CD4-positive, alpha-beta T cell treated with Interleukin-1 beta for 1 hour (primary cell): ENCODE results near the gene CASZ1.

Source experiments
- DNase-seq, 2 donors: peaks; one replicate each; pipeline ENCODE4 v3.0.0-alpha.2; 2020 to 2022

CASZ1 gene

DNA sequence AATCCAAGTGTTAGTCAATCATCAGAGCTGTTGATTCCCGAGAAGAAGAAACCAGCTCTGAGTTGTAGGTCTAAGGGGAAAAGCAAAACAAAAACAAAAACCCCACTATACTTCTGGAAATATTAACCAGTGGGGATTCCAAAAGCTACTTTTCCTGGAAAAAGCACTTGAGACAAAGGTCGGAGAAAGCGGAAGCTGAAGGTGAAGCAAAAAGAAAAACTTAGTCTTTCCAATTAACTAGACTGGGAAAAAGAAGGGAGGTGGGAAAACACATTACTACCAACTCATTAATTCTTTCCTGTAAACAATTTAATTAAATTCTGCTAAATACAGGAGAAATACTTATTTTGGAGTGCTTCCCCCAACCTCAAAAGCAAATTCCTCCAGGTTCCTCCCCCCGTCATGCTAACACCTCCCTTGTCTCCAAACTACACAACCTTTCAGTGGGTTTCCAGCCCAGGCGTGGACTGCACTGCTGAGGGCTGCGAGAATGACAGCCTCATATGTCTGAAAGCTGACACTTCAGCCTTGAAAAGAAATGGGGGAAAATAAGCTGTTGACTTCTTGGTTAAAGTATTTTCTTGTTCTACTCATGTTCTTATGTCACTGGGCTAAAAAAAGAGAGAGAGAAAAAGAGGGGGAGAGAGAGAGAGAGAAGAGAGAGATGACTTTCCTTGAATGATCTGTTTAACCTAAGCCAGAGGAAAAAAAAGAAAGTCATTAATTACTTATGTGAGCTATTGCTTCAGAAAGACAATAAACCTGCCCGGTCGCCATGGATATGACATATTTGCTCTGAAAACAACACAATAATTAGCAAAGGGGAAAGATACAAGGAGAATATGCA is 5.1 kb downstream of the CASZ1 start:
- no peak for DNase-seq

DNA sequence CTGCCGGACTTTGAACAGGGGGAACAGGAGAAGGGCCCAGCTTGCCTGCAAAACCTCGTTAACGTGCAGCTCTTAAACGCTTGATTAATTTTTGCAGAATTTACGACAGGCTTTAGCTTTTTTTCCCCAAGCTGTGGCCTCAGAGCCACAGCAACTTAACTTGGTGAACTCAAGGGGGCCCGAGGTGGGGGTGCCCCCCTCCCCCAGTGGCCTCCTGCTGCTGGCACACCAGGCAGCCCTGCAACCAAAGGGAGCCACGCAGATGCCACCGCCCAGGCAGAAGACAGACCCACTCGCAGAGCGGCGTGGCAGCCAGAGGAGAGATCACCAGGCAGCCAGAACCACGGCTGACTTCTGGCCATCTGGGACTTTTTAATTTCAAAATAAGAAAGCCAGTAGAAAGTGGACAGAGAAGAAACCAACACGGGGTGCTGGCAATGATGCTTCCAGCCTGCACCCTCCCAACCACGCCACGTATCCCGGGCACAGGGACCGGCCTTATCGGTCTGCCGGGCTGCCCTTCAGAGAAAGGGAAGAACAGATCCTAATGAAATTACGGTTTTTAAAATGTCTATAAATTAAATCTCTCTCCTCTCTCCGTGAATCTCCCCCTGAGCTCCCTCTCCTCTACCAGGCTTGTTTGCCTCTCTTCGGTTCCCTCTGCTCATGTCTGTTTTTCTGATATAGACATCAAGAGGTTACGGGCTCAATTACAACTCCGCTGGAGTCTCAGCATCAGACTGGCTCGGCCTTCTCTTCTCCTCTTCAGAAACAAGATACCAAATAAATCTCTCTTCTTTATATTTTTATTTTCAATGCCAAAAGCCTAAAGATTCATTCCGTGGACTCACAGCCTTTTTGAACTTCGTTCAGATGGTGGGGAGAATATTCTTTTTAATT is 6.4 kb downstream of the CASZ1 start:
- no peak for DNase-seq

DNA sequence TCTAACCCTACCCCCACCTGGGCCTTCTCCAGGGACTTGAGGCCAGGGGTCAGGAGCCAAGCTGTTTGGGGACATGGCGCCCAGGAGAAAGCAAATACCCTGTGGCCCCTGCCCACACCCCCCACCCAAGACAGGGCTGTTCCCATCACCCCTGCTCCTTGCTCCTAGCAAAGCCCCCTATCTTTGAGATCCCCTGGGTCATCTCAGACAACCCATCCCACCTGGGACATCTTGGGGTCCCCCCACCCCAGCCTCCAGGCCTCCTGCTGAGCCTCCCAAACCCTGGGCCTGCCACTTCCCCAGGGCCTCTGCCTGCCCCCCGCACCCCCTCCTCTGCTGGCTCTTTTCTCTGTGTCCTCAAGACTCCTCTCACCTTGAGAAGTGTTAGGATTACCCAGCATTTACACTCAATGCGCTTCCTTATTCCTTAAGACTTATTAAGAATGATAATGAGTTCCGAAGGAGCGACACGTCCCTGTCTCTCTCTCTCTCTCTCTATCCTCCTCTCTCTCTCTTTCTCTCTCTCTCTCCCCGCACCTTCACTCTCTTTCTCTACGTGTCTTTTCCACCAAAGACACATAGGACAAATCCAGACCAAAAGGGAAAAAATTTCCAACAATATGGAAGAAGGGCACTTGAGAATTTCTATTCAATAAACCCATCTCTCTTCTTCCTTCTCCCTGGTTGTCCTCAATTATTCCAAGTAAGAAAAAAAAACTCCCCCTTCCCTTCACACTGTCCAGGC is 7.2 kb downstream of the CASZ1 start:
- DNase-seq = no peak

DNA sequence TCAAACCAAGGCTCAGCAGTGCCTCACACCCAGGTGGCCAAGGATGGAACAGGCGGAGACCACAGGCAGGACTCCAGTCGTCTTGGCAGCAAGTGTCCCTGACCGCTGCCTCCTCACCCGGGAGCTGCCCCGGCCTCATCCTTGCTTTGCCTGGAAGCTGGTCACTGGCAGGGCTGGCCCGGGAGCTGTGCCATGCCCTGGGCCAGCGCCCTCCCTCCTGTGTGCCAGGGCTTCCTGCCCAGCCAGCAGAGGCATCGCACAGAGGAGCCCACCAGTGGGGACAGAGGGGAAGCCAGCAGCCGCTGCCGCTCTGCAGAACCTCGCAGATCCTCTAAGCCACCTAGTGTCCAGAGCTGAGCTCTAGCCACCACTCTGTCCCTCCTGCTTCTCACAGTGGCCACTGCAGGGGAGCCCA is 7.8 kb downstream of the CASZ1 start:
- no peak for DNase-seq

DNA sequence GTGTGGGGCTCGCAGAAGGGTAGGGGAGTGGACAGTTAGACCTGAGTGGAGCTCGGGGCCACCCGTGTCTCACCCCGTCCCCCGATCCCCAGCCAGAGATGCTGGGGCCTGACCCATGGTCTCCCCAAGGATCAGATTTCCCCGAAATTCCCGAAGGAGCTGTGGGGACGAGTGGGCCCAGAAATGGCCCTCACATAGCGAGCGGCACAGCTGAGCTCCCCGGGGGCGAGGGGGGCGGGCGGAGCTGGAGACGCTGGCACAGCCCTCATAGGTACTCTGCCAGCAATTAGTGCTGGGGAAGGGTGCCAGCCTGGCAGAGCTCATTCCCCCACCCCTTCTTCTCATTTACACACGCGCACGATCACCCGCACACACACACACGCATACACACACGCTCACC is 9.2 kb downstream of the CASZ1 start:
- DNase-seq = no peak

DNA sequence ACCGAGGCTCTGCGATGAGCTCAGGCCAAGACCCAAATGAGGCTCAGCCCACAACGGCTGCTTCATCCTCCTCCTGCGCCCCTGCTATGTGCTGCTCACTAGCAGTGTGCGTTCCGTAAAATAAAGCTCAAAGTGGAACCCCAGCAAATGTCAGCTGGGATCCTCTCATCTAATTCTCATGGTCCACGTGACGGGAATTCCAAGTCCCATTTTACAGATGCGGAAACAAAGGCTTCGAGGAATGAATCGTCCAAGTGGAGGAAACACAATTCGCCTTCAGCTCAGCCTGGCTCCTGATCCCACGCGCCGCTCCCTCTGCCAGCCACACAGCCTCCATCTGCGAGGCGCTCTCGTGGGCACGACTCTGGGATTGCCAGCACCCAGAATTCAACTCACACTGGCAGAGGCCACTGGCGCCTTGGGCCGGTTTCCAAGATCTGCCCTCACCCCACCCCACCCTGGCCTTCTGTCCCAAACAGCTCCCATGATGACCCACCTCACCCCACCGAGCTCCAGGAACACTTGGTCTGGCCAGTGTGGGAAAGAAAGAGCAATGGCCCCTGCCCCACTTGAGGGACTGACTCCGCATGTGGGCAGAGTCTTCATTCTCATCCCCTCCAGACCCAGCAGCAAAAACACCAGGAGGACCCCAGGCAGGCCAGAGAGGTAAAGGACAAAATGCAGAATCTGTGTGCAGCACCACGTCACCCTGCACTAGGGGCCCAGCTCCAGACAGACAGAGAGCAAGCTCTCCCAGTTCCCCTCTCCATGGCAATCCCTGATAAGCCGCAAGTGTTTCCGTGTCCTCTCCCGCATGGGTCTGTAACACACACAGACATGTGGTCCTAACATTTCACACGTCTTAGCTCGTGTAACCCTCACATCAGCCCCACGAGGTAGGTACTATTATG is 10.5 kb downstream of the CASZ1 start:
- no peak for DNase-seq

DNA sequence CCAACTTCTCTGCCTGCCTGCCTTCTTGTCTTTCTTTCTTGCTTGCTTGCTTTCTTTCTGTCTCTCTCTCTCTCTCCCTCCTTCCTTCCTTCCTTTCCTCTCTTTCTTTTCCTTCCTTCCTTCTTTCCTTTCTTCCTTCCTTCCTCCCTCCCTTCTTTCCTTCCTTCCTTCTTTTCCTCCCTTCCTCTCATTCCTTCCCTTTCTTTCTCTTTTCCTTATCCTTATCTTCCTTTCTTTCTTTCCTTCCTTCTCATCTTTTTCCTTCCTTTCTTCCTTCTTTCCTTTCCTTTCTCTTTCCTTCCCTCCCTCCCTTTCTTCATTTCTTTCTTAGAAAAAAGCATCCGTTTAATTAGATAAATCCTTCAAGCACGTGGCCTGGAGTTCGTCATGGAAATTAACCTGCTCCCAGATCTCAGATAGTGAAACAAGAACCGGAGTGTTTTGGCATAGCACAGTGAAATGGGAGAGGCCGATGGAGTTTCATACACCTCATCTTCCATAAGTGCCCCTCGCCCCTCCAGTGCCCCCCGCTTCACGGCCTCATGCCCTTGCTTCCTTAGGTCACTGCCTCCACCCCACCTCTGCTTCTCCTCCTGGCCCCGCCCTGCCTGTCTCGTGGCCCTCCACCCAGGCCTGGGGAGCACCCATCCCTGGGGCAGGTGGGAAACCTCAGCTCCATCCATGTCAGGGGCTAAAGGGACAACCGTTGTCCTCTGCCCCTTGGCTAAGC is 11.3 kb downstream of the CASZ1 start:
- no peak for DNase-seq

DNA sequence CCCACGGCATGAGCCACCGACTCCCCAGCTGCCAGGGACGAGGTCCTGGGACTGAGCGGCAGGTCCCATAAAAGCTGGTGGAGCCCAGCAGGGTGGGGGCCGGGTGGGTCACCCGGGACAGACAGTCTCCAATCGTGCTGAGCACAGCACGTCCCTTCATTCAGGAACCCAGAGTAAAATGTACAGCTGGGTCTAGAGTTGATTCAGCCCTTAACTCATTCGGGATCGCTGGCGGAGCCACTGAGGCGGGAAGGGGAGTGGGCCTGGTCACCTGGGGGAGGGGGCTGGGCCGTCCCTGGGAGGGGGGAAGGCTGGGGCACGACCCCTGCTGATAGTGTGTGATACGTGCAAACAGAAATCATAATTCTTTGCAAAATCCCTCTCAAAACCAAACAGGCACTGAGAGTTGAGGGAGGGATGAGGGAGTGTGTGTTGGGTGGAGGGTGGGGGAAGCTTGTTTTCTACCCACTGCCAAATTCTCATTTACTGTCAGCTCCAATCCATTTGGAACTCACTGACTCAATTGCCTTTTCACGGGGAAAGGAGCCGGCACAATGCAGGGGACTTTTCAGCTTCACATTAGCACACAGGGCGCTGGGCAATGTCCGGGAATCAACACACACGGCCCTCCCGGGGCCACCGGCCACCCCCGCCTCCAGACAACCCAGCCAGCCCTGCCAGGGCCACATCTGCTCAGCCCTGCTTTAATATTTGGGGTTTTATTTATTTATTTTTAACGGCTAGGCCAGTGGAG is 13.8 kb downstream of the CASZ1 start:
- DNase-seq = no peak

DNA sequence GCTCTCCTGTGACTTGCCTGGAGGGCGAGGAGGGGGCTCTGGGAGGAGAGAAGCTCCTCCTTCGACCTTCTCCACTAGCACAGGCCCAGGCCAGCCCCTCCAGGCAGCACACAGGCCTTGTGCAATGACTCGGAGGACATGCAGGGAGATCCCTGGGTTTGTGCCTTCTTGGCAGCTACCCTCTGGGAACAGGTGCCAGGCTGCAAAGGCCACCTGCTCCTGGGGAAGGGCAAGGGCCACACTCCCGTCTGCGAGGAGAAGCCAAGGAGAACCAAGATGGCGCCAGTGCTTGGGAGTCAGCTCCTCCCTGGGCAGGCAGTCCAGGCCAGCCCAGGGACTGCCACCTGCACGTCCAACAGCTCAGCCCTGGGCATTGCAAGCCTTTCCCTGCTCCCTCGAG is 15.3 kb downstream of the CASZ1 start:
- DNase-seq = no peak

DNA sequence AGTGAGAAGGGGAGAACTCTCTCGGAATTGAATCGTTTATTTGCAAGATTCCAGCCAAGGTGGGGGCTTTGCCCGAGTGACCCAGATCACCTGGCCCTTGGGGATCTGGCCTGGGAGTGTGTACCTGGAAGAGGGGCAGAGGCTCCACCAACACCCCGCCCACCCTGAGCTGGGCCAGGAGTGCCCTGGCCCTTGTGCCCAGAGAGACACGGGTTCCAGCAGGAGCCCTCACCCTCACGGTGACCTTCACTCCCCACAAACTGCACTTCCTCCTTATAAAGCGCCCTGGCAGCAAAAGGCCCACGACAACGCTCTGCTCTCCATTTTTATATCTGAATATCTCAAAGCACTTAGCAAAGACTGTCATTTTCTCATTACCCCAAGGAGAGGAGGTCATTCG is 16.6 kb downstream of the CASZ1 start:
- no peak for DNase-seq

DNA sequence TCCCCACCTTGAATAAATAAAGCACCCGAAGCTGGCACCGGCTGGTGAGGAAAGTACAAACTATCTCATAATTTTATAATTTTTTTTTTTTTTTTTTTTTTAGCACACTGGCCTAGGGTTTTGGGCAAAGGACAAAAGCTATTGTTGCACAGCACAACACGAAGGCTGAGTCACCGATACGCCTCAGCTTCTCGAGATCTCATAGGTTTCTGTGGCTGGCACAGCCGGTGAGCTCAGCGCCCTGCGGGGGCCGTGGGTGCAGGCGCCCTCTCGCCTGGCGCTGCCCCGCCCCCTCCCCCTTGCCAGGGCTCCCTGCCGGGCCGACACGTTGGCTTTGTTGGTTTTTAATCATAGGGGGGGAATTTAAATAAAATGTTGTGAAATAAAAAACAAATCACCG is 17.2 kb downstream of the CASZ1 start:
- no peak for DNase-seq

DNA sequence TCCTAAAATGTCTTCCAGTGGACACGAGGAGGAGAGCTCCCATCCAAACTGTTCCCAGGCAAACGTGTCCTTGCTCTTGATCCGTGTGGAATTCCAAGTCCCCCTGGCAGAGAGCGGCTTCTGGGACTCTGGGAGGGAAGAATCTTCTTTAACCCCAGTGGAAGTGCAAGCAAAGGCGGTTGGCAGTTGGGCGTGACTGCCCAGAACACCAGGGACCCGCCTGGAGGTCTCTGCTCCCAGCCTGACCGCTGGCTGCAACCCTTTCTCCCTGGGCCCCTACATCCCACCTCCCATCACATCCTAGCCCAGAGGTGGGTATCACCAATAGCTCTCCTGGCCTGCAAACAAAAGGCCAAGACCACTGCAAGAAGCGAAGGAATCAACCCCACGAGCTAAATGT is 17.8 kb downstream of the CASZ1 start:
- DNase-seq = no peak

DNA sequence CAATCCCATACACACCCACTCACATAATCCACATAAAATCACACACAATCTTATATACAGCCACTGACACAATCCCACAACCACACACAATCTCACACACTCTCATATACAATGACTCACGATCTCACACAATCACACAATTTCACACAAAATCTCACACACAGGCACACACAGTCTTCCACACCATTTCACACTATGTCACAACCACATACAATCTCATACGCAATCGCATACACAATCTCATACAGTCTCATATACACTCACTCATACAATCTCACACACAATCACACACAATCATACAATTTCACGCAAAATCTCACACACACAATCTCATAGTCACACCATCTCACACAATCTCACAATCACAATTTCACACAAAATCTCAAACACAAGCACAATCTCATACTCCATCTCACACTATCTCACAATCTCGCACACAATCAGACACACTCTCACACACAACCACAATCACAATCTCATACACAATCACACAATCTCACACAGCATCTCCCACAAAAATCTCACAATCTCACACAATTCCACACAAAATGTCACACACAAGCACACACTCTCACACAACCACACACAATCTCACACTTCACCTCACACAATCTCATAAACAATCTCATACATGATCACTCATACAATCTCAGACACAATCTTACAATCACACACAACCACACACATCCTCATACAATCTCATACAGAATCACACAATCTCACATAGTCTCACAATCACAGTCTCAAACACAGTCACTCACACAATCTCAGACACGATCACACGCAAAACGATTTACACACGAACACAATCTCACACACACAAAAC is 18.5 kb downstream of the CASZ1 start:
- no peak for DNase-seq

DNA sequence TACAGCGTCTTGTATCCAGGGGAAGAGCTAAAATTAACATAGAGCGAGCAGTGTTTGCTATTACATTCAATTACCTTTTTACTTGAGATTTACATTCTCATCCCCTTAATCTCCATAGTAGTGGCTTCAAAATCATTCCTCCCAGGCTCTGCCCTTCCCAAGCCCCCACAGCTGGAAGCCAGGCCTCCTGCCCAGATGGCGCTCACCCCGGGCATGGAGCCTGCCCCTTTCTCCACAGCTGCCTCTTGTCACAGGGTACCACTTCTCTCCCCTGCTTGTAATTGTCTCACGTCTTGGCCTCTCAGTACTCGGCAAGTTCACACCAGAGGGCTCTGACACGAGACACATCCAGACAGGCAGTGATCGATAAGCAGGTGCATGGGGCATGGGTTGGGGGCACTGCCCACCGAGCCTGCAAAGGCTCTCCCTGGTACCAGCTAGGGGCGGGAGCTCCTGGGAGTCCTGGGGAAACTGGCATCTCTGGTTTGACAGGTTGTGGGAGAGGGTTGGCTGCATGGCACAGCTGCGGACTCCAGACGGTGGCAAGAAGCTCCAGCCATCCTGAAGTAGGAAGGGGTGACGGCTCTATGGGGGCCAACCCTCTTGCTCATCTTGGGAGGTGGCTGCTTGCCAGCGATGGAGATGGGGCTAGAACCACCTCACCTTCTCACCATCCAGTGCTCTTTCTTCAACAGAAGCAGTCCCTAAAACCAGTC is 20.1 kb downstream of the CASZ1 start:
- no peak for DNase-seq

DNA sequence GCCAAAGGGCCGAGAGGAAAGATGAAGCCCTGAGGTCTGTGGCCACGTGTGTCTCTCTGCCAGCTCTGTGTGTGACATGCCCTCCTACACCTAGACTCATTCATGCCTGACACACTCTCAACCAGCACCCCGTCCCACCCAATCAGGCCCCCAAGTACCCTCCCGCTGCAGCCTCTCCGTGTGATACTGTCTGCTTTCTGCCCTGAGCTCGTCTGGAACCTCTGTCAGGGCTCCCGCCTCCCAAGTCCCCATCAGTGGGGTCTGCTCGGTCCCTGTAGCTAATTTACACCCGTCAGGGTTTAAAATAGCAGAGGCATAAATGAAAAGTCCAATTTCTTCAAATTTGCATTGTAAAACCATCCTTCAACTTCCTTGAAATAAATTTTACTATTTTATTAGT is 20.7 kb downstream of the CASZ1 start:
- no peak for DNase-seq

DNA sequence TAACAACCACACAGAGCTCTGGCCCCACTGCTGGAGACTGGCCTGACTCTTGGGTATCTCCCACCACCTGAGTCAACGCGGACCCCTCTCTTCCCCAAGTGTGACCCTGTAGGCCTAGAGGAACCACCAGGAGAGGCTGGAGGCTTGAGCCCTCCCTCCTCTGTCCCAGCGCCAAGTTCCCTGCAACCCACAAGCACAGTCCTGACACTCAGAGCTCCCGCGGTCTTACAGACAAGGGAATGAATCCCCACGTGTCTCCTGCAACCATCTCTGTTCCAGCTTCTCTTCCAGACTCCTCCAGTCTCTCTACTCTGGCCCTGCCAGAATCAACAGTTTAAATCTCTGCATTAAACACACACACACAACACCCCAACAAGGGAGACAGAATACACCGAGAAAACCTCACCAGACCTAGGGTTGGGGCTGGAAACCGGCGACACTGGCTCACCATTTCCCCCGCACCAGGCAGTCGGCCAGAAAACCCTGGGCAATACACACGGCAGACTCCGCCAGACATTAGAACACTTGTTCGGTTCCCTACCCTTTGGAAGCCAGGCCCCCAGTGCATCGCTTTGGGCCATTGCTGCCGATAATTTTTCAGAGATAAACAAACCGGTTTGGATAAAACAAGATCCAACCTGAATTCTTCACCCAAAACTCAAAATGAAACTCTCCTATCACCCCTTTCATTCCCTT is 21.7 kb downstream of the CASZ1 start:
- DNase-seq = no peak

DNA sequence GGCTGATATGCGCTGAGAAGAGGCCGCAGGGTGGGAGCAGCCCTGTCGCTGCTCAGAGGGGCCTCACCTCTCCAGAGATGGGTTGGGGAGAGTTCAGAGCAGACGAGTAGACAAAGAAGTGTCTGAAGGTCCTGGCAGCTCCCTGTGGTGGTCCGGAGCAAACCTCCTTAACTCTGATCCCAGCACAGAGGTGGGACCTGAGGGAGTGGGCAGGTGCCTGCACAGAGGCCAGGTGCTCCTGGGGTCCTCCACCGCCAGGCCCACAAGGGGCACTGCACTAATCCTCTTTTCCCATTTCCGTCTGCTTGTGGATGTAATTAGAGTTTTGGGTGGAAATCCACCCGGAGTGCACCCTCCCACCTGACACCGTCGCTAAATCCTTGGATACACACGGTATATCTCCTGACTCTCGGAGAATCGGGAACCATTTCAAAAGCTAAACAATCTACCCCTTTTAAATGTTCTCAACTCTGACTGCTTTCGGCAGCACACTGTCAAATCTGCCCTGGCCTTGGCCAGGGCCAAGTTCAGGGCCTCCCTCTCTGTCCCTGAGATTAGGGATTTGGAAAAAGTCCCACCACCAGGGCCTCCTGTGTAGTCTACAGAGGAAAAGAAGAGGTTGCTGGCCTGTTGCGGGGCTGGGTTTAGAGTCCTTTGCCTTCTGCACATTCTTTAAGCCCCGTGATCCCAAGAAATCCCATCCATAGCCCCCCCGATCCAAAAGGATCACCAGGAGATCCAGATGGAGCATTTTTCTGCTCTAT is 22.4 kb downstream of the CASZ1 start:
- no peak for DNase-seq

DNA sequence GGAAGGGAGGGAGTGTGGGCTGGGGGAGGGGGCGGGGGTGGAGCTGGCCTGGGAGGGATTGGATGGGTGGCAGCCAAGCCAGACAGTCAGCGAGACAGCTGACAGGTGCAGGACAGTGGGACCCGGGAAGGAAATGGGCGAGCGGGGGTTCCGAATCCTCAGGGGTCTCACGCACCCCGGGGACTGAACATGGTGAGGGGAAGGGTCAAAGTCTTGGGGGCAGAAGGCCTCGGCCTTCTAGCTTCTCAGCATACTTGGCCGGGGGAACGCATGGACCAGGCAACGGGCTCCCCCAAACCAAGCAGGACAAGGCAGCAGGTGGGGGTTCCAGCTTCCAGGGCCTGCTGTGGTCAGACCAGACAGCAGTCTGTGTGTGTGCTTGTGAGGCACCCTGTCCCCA is 23.1 kb downstream of the CASZ1 start:
- no peak for DNase-seq
